RPMI8226 (cell line): ENCODE data around the gene SLC6A6.
A peak's percentile ranks its signal among the peaks of the same experiment; 100 is the strongest.
"Not testable (repeated sequence)": the region's sequence is repeated elsewhere in the genome, so short reads cannot be mapped to it uniquely, and the experiment has no call there.

ENCODE experiments used
- DNase-seq: peaks from one replicate; pipeline ENCODE4 v3.0.0-alpha.2; 2015

The SLC6A6 gene

DNA sequence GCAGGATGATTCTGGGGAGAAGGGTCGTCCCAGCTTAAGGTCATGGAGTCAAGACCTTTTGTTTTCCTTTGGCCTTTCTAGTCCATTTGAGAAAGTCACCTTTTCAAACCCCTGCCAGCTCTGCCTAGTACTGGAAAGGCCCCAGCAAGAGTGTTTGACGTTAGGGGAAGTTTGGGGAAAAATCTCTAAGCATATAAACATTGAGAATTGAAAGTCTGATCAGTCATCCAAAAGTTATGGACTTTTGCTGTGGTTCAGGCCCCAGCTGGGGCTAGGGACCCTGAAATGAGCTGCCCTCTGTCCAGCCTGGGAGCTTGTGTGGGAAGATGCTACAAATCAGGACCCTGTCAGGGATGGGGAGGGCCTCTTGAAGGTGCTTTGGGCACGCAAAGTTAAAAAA, 21.6 kb downstream of the SLC6A6 start:
- no peak for DNase-seq

DNA sequence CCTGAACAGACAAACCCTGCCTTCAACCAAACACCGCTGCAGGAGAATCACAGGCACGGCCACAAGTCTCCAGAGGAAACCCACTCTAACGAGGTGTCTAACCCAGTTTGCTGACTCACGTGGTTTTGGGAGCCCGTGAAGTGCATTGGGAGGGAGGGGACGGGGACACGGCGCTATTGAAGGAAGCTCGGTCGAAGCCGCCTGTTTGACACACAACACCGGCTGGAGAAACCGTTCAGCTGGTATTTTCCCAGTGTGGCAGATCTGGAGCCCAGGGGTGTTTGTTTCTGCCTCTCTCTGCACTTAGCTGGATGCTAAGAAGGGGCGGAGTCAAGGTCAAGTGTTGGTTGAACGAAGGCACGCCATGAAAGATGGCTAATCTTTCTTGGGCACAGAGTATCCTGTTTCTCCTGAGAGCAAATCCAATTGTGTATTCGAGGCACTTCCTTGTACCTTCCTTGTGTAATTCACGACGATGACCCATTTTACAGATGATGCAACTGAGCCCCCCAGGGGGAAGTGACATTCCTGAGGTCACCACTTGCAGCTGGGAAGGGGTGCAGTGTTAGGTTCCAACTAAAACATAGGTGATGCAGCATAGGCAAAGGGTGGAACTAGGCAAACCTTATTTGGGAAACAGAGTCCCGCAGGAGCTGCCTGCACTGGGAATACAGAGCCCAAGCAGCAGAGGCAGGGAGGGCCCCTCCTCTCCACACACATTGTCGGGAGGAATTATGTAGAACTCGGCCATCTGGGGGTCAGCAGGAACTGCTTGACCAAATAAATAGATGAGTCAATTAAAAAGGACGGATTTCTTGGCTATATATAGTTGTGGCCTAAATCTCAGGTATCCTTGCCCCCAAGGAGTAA, 22.5 kb downstream of the SLC6A6 start:
- no peak for DNase-seq

DNA sequence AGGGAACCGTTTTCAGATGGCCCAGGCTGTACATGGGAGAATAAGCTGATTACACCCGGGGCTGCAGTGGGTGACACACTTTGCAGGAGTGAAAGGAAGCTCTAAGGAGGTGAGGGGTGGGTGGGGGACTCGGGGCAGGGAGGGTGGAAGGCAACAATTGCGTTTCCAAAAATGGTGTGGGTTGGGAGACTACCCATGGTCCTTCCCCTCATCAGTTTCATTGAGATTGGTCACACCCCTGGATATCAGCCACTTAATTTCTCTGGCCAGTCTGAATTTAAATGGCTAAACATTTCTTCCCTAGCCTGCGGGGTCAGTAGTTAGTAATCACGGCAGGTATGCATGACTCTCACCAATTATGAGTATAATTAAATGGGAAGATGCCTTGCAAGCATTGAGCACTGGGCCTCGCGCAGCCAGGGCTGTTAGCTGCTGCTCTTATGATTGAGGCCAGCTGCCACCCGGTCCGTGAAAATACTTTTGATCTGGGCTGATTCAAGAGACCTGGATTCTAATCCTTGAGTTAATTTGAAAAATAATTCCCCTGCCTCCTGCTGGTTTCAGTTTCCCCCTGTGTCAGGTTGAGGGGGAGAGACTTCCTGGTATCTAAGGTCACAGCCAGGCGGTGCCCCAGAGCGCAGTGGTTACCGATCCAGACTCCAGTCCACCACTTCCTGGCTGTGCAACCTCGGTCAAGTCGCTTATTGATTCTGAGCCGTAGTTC, 23.3 kb downstream of the SLC6A6 start:
- DNase-seq = no peak

DNA sequence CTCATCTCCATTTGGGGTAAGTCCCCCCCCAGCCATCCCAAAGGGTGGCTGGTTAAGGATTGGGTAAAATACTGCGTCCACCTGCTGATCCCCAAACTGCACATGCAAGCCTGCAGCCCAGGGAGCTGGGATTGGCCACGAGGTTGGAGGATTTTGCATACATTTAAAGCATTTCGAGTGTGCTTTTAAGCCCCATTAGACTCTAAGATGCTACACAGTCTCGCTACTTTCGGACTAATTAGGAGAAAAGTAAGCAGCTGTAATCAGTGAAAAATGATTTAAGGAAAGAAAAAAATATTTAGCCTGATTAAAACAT, 23.9 kb downstream of the SLC6A6 start:
- no peak for DNase-seq

DNA sequence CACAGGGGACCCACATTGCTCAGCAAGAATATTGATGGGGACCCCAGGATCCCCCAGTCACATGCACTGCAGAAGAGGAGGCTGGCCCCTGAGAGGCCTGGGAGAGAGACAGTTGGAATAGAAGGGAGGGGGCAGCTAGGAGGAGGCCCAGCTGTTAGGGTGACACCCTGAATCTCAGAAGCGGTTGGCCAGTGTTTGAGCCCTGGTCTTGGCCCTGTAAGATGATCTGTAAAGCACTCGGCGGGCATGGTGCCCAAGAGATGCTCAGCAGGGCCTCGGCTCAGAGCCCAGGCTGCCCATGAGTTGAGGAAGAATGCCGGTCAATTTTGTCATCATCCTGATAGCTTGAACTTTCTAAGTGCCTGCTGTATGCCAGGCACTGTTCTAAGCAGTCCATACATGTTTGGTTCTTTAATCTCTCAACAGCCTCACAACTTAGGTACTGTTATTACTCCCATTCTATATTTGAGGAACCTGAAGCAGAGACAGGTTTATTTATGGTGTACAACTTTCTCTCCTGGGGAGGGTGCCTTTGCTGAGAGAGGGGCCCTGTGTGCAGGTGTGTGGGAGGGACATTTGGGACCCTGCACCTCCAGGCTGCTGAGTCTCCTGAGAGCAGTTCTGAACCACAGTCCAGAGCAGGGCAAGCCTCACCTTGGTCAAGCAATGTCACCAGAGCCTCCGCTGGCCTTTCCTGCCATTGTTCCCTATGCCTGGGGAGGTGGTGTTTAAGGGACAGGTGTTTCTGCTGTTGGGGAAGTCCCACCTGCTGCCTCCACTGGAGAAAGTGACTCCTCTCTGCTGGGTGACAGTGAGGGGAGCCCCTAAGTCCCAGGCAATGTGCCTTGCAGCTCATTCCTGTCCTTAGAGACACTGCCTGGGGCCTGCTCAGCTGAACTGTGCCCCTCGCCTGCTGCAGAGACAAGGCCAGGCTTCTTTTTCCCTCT, 26.0 kb downstream of the SLC6A6 start:
- DNase-seq = no peak

DNA sequence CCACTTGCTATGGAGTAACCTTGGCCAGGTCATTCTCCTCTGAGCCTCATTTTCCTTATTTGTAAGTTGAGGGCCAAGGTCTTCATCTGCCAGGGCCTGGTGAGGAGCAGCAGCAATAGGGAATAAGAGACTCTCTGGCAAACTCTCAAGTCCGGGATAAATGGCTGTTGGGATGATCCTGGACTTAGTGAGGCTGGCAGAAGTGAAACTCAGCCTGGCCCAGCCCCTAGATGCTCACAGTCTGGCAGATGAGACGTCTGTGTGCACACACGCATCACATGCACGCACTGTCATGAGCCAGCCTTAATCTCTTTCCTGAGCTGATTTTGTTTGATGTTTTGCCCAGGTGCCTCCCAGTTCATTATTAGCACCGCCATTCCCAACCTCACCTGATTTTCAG, 26.8 kb downstream of the SLC6A6 start:
- DNase-seq = peak; percentile 24

DNA sequence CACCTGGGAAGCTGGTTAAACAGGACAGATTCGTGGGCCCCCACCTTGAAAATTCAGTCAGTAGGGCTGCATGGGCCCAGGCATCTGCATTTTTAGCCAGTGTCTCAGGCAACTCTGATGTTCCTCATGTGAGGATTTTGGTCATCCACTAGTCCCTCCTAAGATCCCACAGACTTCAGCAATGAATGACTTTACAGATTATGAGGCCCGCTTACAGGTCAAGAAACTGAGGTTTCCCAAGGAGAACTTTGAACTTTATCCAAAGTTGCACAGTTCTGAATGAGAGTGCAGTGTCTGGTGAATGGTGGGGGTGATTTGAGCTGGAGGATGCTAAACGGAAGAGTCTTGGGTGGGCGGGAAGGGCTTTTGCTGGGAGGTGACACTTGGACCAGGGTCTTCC, 27.2 kb downstream of the SLC6A6 start:
- no peak for DNase-seq

DNA sequence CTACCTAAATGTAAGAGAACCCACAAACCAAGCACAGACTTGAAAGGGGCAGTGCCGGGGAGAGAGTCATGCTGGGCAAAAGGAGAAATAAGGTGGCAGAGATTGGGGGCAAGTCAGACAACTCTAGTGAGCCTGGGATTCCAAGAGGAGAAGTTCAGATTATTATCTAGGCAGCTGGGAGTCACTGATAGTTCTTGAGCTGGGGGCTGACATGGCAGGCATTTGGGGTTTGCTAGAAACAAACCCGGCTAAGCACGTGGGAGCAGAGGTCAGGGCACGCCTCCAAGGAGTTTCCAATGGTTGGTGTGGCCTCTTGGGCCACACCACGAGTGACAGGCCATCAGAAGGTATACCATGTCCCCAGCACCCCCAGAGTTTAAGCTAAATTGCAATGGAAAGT, 27.6 kb downstream of the SLC6A6 start:
- DNase-seq = no peak

DNA sequence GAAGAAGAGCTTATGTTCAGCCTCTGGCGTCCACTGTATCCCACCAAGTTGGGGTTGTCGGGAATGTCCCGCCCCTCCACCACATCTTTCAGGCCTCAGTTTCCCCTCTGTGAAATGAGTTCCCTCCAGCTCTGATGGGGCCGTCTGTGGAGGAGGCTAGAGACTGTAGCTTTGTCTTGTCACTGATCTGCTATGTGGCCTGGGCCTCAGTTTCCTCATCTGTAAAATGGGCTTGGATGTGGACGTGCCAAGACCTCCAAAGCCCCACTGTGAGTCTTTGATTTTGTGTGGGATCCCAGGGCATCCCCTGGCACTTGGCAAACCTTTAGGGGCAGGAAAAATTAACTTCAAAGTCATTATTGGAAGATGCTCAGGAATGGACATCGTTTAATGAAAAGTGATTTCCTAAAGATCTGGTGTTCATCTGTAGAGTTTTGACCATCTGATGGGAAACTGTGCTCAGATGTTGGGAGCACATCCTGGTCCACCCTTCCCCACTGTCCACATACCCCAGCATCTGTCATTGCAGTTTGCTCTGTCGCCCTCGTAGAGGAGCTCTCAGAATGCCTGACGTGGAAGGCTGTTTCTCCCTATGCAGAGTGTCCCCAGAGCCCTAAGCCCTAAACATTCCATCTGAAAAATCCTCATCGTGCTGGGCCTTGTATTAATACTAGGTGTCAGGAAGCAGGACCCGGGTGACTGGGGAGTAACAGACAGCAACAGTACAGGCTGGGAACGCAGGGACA, 28.5 kb downstream of the SLC6A6 start:
- no peak for DNase-seq

DNA sequence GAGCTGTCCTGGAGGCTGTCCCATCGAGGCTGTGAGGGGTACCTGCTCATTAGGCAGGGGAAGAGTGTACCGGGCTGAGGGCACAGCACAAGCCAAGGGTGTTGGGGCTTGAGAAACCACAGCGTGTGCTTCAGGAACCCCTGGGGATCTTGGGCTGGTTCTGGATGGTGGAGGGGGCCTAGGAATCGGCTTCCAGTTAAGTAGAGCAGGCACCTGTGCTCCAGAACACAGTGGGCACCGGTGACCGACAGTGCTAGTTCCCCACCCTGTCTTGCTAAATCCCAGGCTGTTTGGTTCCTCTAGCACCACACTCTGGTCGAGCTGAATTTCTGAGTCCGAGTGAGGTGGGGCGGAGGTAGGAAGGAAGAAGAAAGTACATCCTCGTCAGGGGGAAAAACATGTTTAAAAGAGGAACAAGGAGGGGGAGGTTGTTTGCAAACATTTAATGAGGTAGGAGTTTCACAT, 29.1 kb downstream of the SLC6A6 start:
- DNase-seq = peak; percentile 77

DNA sequence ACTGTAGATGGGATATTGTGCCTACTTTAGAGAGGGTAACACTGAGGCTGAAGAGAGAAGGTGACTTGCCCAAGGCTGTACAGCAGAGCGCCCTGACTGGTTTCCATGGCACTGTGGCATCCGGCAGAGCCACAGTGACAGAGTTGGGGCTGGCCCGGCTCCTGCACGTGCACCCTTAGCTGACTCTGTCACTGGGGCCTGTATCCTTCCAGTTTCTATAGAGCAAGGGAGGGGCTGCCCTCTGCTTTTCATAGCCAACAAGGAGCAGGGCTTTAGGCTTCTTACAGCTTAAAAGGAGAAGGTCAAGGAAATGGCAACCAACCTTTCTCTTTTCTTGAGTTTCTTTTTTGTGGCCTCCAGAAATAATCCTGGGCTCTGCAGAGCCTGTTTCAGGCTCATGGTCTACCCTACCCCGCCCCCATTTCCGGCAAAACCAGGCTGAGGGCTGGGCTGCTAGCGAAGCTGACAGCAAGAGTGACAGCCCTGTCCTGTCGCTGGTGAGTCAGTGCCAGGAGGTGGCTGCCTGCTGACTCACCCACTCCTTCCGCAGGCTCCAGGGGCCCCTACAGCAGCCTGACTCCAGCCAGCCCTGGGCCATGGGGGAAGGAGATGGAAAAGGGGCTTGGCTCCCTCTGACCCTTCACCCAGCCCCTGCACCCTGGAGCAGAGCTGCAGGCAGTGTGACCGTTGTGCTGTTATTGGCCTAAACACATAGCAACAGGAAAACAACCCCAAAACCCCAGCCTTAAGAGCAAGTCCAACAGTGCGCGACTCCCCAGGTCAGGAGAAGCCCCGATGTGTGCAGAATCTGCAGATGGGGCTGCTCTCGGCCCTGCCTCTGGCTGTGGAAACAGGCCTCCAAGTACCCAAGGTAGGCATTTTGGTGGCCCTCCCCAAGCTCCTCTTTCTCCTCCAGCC, 29.8 kb downstream of the SLC6A6 start:
- peak; percentile 94 for DNase-seq

DNA sequence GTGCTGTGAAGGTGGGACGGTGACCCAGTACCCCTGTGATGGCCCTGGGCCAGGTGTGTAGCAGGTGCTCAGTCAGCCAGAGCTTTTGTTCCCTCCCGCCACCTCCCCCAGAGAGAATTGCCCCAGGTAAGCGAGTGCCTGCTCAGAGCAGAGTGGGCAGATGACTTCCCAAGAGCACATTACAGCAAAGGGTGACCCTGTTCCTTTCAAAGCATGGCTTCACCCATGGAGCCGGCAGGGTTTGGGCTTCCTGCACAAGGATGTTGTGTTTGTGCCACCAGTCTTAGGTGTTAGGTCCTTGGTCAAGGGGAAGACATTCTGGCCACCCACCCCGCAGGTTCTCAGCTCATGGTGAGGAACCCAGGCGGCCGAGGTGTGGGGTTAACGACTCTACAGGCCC, 30.7 kb downstream of the SLC6A6 start:
- peak; percentile 70 for DNase-seq

DNA sequence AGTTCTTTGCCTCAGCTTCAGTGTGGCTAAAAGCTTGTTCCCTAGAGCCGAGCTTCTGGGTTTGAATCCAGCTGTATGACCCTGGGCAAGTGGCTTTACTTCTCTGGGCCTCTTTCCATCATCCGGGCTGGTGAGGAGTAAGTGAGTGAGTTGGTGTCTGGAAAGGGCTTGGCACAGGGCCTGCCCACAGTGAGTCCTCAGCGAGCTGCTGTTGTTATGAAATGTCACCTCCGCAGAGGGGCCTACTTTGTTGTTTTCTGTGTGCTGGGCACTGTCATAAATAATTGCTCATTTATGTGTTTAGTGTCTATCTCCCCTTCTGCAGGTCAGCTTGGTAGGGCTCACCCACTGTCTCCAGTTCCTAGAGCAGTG, 31.7 kb downstream of the SLC6A6 start:
- no peak for DNase-seq

DNA sequence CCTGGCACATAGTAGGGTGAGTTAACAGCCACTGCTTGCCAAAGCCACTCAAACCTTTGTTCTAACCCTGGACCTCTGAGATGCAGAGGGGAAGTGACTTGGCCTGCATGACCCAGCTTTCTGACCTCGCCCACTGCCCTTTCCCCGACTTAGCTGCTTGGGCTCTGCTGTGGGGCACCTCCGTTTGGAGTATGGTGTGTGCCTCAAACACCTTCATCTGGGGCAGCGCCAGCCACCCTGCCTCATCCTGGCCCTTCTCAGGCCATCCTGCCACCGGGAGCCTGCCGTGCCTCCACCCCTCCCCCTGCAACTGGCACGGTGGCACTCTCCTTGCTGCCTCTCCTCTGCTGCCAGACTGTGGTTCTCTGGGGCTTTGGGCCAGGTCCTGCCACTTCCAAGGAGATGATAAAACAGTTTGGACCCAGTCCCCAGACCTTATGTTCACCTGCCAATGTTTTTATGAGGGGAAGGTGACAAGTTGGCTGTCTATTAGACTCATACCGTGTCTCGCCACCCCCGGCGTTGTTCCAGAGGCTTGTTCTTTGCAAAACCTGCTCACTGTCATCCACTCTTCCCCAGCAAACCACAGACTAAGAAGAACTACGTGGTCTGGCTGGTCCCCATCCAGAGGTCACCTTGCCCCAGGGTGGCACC, 32.2 kb downstream of the SLC6A6 start:
- DNase-seq = peak; percentile 31

DNA sequence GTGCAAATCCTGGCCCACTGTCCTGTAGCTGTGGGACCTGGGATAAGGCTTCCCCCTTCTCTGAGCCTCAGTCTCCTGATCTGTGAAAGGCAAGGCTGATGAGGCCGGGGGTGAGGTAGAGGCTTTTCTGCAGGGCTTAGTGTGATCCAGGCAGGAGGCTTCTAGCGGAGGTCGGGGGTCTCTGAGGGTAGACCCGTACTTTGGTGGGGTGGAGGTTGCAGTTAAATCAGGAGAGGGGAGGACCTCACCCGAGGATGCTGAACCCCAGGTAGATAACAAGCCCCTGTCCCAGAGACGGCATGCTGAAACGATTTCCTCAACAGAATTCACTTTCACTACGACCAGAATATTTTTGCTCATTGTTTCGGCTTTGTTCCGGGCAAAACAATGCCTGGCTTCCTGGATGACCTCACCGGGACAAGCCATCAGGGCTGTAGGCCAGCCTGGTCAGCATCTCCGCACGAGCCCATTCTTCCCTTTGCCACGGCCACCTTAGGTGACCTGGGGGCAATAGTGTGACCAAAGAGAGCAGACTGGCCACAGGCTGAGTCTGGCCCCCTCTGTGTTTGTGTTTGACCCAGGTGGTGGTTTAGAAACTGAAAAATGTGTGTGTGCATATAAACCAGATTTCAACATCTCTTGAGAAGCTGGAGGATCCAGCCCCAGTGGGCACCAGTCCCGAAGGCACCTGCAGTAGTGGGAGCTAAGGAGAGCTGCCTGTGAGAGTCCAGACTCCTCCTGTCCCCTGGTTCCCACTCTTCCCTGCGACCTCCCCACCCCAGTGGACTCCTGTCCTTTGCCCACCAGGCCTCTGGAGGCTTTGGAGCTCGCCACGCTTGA, 33.0 kb downstream of the SLC6A6 start:
- DNase-seq = no peak

DNA sequence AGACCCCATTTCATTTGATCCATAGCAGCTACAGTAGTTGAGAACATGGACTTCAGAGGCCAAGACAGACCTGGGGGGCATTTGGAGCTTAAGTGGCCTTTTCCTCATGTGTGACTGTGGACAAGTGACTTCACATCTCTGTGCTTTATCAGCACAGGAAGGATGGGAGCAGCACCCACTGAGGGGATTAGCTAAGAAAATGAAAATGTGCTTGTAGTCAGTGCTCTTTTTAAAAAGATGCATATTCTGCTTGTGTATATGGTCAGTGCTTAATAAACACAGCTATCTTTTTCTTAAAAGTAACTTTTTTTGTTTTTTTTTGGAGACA, 34.5 kb downstream of the SLC6A6 start:
- DNase-seq = no peak

DNA sequence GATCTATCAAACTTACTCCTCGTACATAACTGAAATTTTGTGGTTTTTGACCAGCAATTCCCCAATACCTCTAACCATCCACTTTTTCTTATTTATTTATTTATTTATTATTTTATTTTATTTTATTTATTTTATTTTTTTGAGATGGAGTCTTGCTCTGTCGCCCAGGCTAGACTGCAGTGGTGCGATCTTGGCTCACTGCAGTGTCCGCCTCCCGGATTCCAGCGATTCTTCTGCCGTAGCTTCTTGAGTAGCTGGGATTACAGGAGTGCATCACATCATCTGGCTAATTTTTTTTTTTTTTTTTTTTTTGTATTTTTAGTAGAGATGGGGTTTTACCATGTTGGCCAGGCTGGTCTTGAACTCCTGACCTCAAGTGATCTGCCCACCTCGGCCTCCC, 35.3 kb downstream of the SLC6A6 start:
- DNase-seq = not testable (repeated sequence)

DNA sequence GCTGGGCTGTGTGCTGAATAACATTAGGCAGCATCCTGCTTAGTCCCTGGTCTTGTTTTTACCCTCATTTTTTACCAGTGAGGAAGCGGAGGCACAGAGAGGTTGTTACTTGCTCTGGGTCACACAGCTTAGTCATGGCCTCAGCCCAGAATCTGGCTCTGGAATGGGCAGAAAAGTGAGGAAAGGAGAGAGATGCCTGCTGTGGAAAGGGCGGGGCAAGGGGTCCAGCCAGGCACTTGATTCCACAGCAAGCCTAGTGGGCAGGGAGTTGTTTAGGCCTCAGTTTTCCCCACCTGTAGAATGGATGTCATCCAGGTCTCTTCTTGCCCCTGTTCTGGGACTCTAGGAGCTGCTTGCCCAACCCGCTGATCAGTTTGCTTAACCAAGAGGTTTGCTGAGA, 35.9 kb downstream of the SLC6A6 start:
- no peak for DNase-seq

DNA sequence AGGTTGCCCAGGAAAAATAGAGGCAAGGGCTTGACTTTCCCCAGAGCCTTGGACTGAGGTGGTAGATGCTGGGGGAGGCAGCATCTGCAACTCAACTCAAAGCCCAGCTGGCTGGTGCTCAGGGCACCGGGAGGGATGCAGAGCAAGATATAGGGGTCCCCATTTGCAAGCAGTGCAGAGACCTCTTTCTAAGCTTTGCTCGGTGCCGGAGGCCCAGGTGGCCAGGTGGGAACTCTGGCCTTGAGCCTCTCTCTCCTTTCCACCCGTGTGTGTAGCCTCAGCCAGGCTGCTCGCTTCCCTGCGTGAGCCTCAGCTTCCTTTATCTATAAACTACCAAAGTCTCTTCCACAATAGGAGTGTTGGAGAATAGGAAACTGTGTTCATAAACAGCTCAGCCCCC, 36.5 kb downstream of the SLC6A6 start:
- no peak for DNase-seq

DNA sequence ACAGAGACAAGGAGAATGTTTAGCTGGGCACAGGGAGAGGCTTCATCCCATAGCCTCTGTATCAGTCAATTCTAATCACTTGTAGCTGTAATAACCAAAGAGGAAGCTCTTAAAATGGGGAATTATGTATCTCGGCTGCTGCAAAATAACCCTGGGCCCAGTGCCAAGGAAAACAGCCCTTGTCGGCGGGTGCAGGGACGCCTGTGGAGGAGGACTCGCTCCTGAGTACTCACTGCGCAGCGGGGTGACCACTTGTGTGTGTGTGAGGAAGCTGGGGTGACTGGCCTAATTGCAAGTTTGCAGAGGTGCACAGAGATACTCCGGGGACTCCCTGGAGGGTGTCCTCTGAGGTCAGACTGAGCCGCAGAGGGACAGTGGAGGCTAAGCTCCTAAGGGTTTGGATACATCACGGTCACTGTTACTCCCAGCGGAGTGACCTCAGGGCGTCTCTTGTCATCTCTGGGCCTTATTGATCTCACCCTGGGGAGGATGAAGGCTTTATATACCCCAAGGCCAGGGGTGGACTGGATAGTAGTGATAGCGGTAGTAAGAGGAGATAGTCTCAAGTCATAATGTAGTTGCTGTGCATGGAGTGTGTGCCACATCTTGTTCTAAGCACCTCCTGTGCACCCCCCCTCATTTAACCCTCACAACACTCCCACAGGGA, 37.2 kb downstream of the SLC6A6 start:
- DNase-seq = peak; percentile 19
